Heart left ventricle (tissue), 13 donors: Measurements from ENCODE around the gene NCMAP.

Experiments used
- POLR2A ChIP-seq, 2 donors: fragments of 450-650 bp; IDR thresholded peaks; one replicate each; pipeline ENCODE4 v1.6.1; 2017; ENCODE audit warnings: antibody characterized with exemption in 2 of 2, mild to moderate bottlenecking in 2 of 2, moderate library complexity in 2 of 2
- TF ChIP-seq, protein P1 (sequence below), 12 donors: fragments of 200-600 bp; sonication (generic) in 4 of 12; IDR thresholded peaks; one replicate each; pipeline versions ENCODE4 v1.5.0 to v1.8.0; 2018 to 2022; ENCODE audit warnings: antibody characterized with exemption in 12 of 12, mild to moderate bottlenecking in 5 of 12
- donor health status: ischemic (EF 13 %, LVEDD 7.1; RV severe dilation, severe dysfunction).
- donor health status: DM: no; HTN: yes; CAD: no.
- donor health status: DM: no; HTN: no; CAD: no.
- donor health status: ischemic (EF 25% LVEDD 6.9; RV normal size, moderate dysfunction).
- donor health status: ischemic (EF 25% LVEDD 5.7; RV mildly dilated, moderate dysfunction).
- donor health status: ischemic (EF 35%, LVEDD 5.7; RV mildly dilated, moderate dysfunction).
- donor health status: nonischemic (EF 11% LVEDD 7.7; RV severe dilation, severe dysfunction).
- donor health status: DM: yes; HTN: yes; CAD: no.
- donor health status: PGD.
- donor health status: ischemic (EF 29% LVEDD 5.4; RV normal size, mild dysfunction).
- donor health status: nonischemic (EF 23%, LVEDD 6.1; RV moderate dilation, normal function).

- TF ChIP-seq, protein P1, sequence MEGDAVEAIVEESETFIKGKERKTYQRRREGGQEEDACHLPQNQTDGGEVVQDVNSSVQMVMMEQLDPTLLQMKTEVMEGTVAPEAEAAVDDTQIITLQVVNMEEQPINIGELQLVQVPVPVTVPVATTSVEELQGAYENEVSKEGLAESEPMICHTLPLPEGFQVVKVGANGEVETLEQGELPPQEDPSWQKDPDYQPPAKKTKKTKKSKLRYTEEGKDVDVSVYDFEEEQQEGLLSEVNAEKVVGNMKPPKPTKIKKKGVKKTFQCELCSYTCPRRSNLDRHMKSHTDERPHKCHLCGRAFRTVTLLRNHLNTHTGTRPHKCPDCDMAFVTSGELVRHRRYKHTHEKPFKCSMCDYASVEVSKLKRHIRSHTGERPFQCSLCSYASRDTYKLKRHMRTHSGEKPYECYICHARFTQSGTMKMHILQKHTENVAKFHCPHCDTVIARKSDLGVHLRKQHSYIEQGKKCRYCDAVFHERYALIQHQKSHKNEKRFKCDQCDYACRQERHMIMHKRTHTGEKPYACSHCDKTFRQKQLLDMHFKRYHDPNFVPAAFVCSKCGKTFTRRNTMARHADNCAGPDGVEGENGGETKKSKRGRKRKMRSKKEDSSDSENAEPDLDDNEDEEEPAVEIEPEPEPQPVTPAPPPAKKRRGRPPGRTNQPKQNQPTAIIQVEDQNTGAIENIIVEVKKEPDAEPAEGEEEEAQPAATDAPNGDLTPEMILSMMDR (IDR thresholded peaks at IDR 0.05) = no peak
- TF ChIP-seq POLR2A (IDR thresholded peaks at IDR 0.05) = no peak
Measured at GRCh38 chr1:24545662-24546061, 10.2 kb upstream of the NCMAP start.
